ENCODE results near the gene RNF152.

- TF ChIP-seq POLR2A (IDR thresholded peaks at IDR 0.05) (no peak), CTCF (IDR thresholded peaks at IDR 0.05) (no peak), EP300 (IDR thresholded peaks at IDR 0.05) (no peak)
These were observed 69.9 kb downstream of the RNF152 start for GRCh38 chr18:61822879-61823278.

Measured in stomach (tissue), 4 donors.